Measurements from ENCODE around the gene PRMT7.

PRMT7 gene

GRCh38 chr16:68366062-68366461 lies 55.2 kb downstream of the PRMT7 start:
- DNase-seq (ENCODE audit: low read depth) = no peak
- no peak overlapping the region for H3K4me3 ChIP-seq (ENCODE audit: low read depth, low read length)
- TF ChIP-seq CTCF (IDR thresholded peaks at IDR 0.05; ENCODE audit: insufficient read depth, low read depth, low read length, missing control alignments) = no peak

- TF ChIP-seq CTCF (IDR thresholded peaks at IDR 0.05; ENCODE audit: insufficient read depth, low read depth, low read length, missing control alignments) = peak; percentile 53
- no peak overlapping the region for H3K4me3 ChIP-seq (ENCODE audit: low read depth, low read length)
- DNase-seq (ENCODE audit: low read depth) = peak; percentile 69
Measured at GRCh38 chr16:68367030-68367429, 56.2 kb downstream of the PRMT7 start.

DNA sequence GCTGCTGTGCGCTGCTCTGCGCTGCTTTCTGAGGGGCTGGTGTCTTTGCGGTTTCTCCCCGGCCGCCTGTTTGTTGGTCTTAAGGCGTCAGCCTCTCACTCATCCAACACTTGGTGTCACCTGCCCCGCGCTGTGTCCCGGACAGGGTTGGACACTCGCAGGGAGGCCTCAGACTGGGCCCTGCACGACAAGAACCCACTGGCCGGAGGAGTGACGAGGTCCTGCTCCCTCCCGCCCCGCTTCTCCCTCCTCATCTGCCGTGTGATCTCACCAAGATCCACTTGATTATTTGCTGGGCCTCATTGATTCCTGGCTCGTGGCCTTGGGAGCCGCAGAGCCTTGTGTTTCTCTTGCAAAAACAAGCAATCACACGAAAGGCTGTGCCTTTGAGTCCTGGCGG lies 56.6 kb downstream of the PRMT7 start:
- no peak for DNase-seq (ENCODE audit: low read depth)
- H3K4me3 ChIP-seq (ENCODE audit: low read depth, low read length) = no peak overlapping the region
- TF ChIP-seq CTCF (IDR thresholded peaks at IDR 0.05; ENCODE audit: insufficient read depth, low read depth, low read length, missing control alignments) = no peak

DNA sequence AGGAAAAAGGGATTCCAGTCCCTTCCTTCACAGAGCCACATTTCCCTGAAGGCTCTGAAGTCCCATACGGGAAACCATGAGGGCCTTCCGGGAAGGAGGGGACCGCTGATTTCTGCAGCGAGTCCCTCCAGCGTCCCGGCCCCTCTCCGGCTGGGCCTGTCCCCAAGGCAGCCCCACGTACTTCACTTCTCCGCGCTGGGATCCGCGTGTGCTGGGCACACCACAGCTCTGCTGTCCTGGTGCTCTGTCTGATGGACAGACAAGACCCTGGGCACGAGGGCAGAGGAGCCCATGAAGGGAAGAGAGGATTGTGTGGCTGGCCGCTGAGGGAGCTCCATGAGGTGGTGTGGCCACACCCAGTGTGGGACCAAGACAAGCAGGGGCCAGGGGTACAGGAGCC lies 57.1 kb downstream of the PRMT7 start:
- no peak for TF ChIP-seq CTCF (IDR thresholded peaks at IDR 0.05; ENCODE audit: insufficient read depth, low read depth, low read length, missing control alignments)
- DNase-seq (ENCODE audit: low read depth) = no peak
- H3K4me3 ChIP-seq (ENCODE audit: low read depth, low read length) = no peak overlapping the region

DNA sequence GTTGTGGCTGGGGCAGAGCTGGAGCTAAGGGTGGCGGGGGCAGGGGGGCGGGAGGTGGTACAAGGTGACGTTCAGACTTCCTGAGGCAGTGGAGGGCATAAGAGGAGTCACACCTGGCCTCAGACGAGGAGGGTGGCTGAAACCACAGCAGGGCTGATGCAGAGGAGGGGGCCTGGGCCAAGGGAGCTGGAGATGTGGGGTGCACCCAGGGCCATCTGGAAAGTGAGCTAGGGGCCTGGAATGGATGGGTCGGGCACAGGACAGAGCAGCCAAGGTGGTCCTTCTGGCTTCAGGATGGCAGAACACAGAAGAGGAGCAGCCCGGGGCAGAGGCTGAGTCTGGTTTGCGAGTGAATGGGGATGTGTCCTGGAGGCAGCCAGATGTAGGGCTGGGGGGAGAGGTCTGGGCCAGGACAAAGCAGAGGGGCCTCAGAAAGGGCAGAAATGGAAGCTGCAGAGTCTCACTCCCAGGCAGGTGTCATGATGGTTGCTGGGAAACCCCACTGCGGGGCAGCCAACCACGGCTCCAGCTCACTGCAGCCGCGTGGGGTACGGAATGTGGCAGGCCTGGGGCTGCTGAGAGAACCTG lies 57.6 kb downstream of the PRMT7 start:
- no peak for TF ChIP-seq CTCF (IDR thresholded peaks at IDR 0.05; ENCODE audit: insufficient read depth, low read depth, low read length, missing control alignments)
- DNase-seq (ENCODE audit: low read depth) = peak; percentile 38

GRCh38 chr16:68369168-68369567 lies 58.3 kb downstream of the PRMT7 start:
- no peak for TF ChIP-seq CTCF (IDR thresholded peaks at IDR 0.05; ENCODE audit: insufficient read depth, low read depth, low read length, missing control alignments)
- no peak for DNase-seq (ENCODE audit: low read depth)
- H3K4me3 ChIP-seq (ENCODE audit: low read depth, low read length) = no peak overlapping the region

More for the DNA sequence above, 57.6 kb downstream of the PRMT7 start:
- H3K4me3 ChIP-seq (ENCODE audit: low read depth, low read length) = no peak overlapping the region

All from GM12865 (cell line).